GM23338 (cell line): Measurements from ENCODE around the gene BHLHA9. TPM values are rescaled to one million over a fixed set of nuclear protein-coding genes. Genes with fewer than 3 reads are reported as not detected.

ENCODE experiments used
- ATAC-seq: fragments of 200-7000 bp; cut with Tn5 transposase; 3 replicates; pipeline ENCODE4 v1.9.1; 2020
- DNase-seq: peaks from one replicate; pipeline ENCODE4 v3.0.0-alpha.2; 2015; ENCODE audit warnings: low spot score
- H2AFZ ChIP-seq: fragments of 200-600 bp; sonication (generic); 2 replicates; pipeline ENCODE4 v1.8.0; 2016; ENCODE audit warnings: antibody characterized with exemption, mild to moderate bottlenecking, moderate library complexity
- H3F3A ChIP-seq: fragments of 200-600 bp; sonication (generic); replicated peaks from 2 replicates; pipeline ENCODE4 v1.8.0; 2017; ENCODE audit warnings: antibody characterized with exemption, mixed run types, low read depth
- H3K27ac ChIP-seq: fragments of 200-600 bp; sonication (generic); 2 replicates; pipeline ENCODE4 v1.6.1; 2016; ENCODE audit warnings: low read depth
- H3K27me3 ChIP-seq: fragments of 200-600 bp; sonication (generic); 2 replicates; pipeline ENCODE4 v1.8.0; 2016; ENCODE audit warnings: mild to moderate bottlenecking, mixed run types, moderate library complexity; ENCODE audit not compliant: insufficient read depth
- H3K36me3 ChIP-seq: fragments of 200-600 bp; sonication (generic); 2 replicates; pipeline ENCODE4 v1.8.0; 2016; ENCODE audit warnings: mild to moderate bottlenecking; ENCODE audit not compliant: insufficient read depth
- H3K4me1 ChIP-seq: fragments of 200-600 bp; sonication (generic); 2 replicates; pipeline ENCODE4 v1.8.0; 2016; ENCODE audit warnings: mild to moderate bottlenecking, moderate library complexity; ENCODE audit not compliant: insufficient read depth
- H3K4me2 ChIP-seq: fragments of 200-600 bp; sonication (generic); 2 replicates; pipeline ENCODE4 v1.7.1; 2017; ENCODE audit warnings: mixed run types
- H3K4me3 ChIP-seq: fragments of 200-600 bp; sonication (generic); 2 replicates; pipeline ENCODE4 v1.6.1; 2016; ENCODE audit warnings: mixed run types
- H3K79me2 ChIP-seq: fragments of 200-600 bp; sonication (generic); replicated peaks from 2 replicates; pipeline ENCODE4 v1.8.0; 2017; ENCODE audit warnings: mild to moderate bottlenecking; ENCODE audit not compliant: insufficient read depth
- H3K9me2 ChIP-seq: fragments of 200-600 bp; sonication (generic); 2 replicates; pipeline ENCODE4 v1.8.0; 2017; ENCODE audit not compliant: insufficient read depth
- H4K20me1 ChIP-seq: fragments of 200-600 bp; sonication (generic); replicated peaks from 2 replicates; pipeline ENCODE4 v1.8.0; 2017; ENCODE audit warnings: mild to moderate bottlenecking; ENCODE audit not compliant: insufficient read depth
- H3K27ac Mint-ChIP-seq: 2 replicates; pipeline ENCODE4 v1.8.0; 2020; ENCODE audit warnings: inconsistent platforms, mild to moderate bottlenecking, moderate library complexity, mixed read lengths
- H3K27me3 Mint-ChIP-seq: 3 replicates; pipeline ENCODE4 v1.8.0; 2022; ENCODE audit warnings: low read depth, mild to moderate bottlenecking, moderate library complexity, mixed read lengths, inconsistent platforms; ENCODE audit not compliant: insufficient read depth, poor library complexity
- H3K36me3 Mint-ChIP-seq: 3 replicates; pipeline ENCODE4 v1.8.0; 2021; ENCODE audit warnings: low read depth, mild to moderate bottlenecking, inconsistent platforms, moderate library complexity, mixed read lengths
- H3K4me1 Mint-ChIP-seq: 3 replicates; pipeline ENCODE4 v1.8.0; 2020; ENCODE audit warnings: mild to moderate bottlenecking, inconsistent platforms, mixed read lengths
- H3K4me3 Mint-ChIP-seq: 3 replicates; pipeline ENCODE4 v1.8.0; 2021; ENCODE audit warnings: moderate library complexity, mild to moderate bottlenecking, inconsistent platforms, mixed read lengths
- H3K9me3 Mint-ChIP-seq: 3 replicates; pipeline ENCODE4 v1.8.0; 2020; ENCODE audit warnings: moderate library complexity, mild to moderate bottlenecking, inconsistent platforms, mixed read lengths
- CREB1 ChIP-seq: fragments of 250-450 bp; sonication (Bioruptor Pico); IDR thresholded peaks from 2 replicates; pipeline ENCODE4 v1.5.0; 2020; ENCODE audit warnings: low read depth, mild to moderate bottlenecking, moderate library complexity
- EZH2 ChIP-seq: fragments of 200-600 bp; sonication (generic); IDR thresholded peaks from one replicate; pipeline ENCODE4 v1.8.0; 2017; ENCODE audit warnings: antibody characterized with exemption, mild to moderate bottlenecking, low read depth; ENCODE audit not compliant: unreplicated experiment
- EZH2phosphoT487 ChIP-seq: fragments of 200-600 bp; sonication (generic); IDR thresholded peaks from one replicate; pipeline ENCODE4 v1.8.1; 2018; ENCODE audit warnings: antibody characterized with exemption; ENCODE audit not compliant: unreplicated experiment
- JUNB ChIP-seq: IDR thresholded peaks from one replicate; pipeline ENCODE4 v1.6.1; 2016; ENCODE audit warnings: antibody characterized with exemption; ENCODE audit not compliant: unreplicated experiment
- NANOG ChIP-seq: IDR thresholded peaks from 2 replicates; pipeline ENCODE4 v1.6.1; 2016; ENCODE audit warnings: antibody characterized with exemption, borderline replicate concordance
- POLR2AphosphoS5 ChIP-seq: IDR thresholded peaks from 2 replicates; pipeline ENCODE4 v1.6.1; 2016; ENCODE audit warnings: antibody characterized with exemption, low read depth
- REST ChIP-seq: IDR thresholded peaks from one replicate; pipeline ENCODE4 v1.6.1; 2018; ENCODE audit warnings: antibody characterized with exemption; ENCODE audit not compliant: unreplicated experiment
- STAT1 ChIP-seq: IDR thresholded peaks from one replicate; pipeline ENCODE4 v1.6.1; 2016; ENCODE audit warnings: antibody characterized with exemption; ENCODE audit not compliant: unreplicated experiment
- ZNF114 ChIP-seq: fragments of 250-450 bp; sonication (Bioruptor Pico); IDR thresholded peaks from 2 replicates; pipeline ENCODE4 v1.5.0; 2020; ENCODE audit warnings: mild to moderate bottlenecking, moderate library complexity
- ZNF331 ChIP-seq: fragments of 250-450 bp; sonication (Bioruptor Pico); IDR thresholded peaks from 2 replicates; pipeline ENCODE4 v1.5.0; 2020; ENCODE audit warnings: low read depth, mild to moderate bottlenecking, moderate library complexity
- polyA plus RNA-seq: library from polyadenylated mRNA; unstranded; fragments of >200 nt; fragmentation: Nextera tagmentation; extraction: Ambion mirVana; gene quantifications from 2 replicates; pipeline ENCODE4 v1.2.1, GENCODE V29; 2016
- total RNA-seq: library from RNA; depleted of rRNA; stranded (reverse); fragments of >200 nt; shearing (Covaris generic); gene quantifications from 2 replicates; pipeline ENCODE4 v1.2.3, GENCODE V29; 2014
- TF ChIP-seq, protein P1 (sequence below), 2 experiments: fragments of 200-600 bp in 1 of 2; sonication (generic) in 1 of 2; conservative IDR thresholded peaks; 2 replicates each; pipeline versions ENCODE4 v1.5.1 to v1.6.1; 2016 to 2017; ENCODE audit warnings: antibody characterized with exemption in 2 of 2, low read depth in 2 of 2, mild to moderate bottlenecking in 2 of 2, moderate library complexity in 1 of 2

Gene BHLHA9
- total and polyA plus RNA-seq, 2 experiments from 2014 or later, result 0.39 to 2.3 TPM

DNA sequence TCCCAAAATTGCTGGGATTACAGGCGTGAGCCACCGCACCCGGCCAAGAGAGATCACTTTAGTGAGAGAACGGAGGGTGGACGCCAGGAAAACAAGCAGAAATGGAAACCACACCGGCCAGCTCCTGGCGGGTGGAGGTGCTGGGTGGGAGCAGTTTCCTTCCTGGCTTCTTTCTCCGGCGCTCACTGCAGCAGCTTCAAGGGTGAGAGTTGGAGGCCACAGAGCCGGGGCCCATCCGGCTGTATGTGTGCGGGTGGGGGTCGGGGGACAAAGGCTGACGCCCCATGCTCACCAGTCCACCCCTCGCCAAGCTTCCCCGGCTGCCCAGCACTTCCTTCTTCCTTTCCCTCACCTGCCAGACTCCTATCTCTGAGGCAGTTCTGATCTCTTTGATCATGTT, 13.5 kb upstream of the BHLHA9 start (continued):
- TF ChIP-seq REST, result no peak
- TF ChIP-seq ZNF114 (CRISPR knock-in tag), result no peak

GRCh38 chr17:1260086-1260769, 10.0 kb upstream of the BHLHA9 start:
- Histone ChIP-seq H3K9me2 (no peaks in the 10 kb centered on the region), H3K4me2 (peak overlapping the region; percentile 92), H3K36me3 (no peaks in the 10 kb centered on the region), H3K79me2 (no peaks in the 10 kb centered on the region), H3K27ac (no peak overlapping the region), H3K27me3 (peaks cover 35% of the 10 kb centered on the region), H3K4me1 (no peaks in the 10 kb centered on the region), H4K20me1 (no peaks in the 10 kb centered on the region), H3K4me3 (peak overlapping the region; percentile 76), H2AFZ (peak overlapping the region; percentile 100; the same call in 1 of the 2 replicates), H3F3A (no peaks in the 10 kb centered on the region)
- Mint-ChIP-seq H3K9me3 (peaks cover 4% of the 10 kb centered on the region; the same call in 2 of the 3 replicates), H3K27me3 (peaks cover 38% of the 10 kb centered on the region), H3K27ac (no peak overlapping the region), H3K4me1 (peaks cover 8% of the 10 kb centered on the region), H3K36me3 (no peaks in the 10 kb centered on the region; the same call in 2 of the 3 replicates), H3K4me3 (peak overlapping the region; percentile 78)
- ATAC-seq (peak; percentile 14), DNase-seq (no peak)
- TF ChIP-seq STAT1 (no peak), REST (no peak), ZNF331 (CRISPR knock-in tag) (no peak), NANOG (no peak), EZH2 (no peak), ZNF114 (CRISPR knock-in tag) (no peak), EZH2phosphoT487 (no peak), JUNB (no peak), CREB1 (CRISPR knock-in tag) (no peak), POLR2AphosphoS5 (no peak)
- TF ChIP-seq, protein P1, sequence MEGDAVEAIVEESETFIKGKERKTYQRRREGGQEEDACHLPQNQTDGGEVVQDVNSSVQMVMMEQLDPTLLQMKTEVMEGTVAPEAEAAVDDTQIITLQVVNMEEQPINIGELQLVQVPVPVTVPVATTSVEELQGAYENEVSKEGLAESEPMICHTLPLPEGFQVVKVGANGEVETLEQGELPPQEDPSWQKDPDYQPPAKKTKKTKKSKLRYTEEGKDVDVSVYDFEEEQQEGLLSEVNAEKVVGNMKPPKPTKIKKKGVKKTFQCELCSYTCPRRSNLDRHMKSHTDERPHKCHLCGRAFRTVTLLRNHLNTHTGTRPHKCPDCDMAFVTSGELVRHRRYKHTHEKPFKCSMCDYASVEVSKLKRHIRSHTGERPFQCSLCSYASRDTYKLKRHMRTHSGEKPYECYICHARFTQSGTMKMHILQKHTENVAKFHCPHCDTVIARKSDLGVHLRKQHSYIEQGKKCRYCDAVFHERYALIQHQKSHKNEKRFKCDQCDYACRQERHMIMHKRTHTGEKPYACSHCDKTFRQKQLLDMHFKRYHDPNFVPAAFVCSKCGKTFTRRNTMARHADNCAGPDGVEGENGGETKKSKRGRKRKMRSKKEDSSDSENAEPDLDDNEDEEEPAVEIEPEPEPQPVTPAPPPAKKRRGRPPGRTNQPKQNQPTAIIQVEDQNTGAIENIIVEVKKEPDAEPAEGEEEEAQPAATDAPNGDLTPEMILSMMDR (conservative IDR thresholded peaks at IDR 0.05; ENCODE audit: low read depth in 2 of 2), result no peak
